GM23338 (cell line): ENCODE data around the gene METTL6. TPM values are rescaled to one million over a fixed set of nuclear protein-coding genes. Genes with fewer than 3 reads are reported as not detected.
"Not testable (repeated sequence)": the region's sequence is repeated elsewhere in the genome, so short reads cannot be mapped to it uniquely, and the experiment has no call there.

Experiments used
- ATAC-seq: fragments of 200-7000 bp; cut with Tn5 transposase; 3 replicates; pipeline ENCODE4 v1.9.1; 2020
- DNase-seq: peaks from one replicate; pipeline ENCODE4 v3.0.0-alpha.2; 2015; ENCODE audit warnings: low spot score
- H2AFZ ChIP-seq: fragments of 200-600 bp; sonication (generic); 2 replicates; pipeline ENCODE4 v1.8.0; 2016; ENCODE audit warnings: antibody characterized with exemption, mild to moderate bottlenecking, moderate library complexity
- H3F3A ChIP-seq: fragments of 200-600 bp; sonication (generic); replicated peaks from 2 replicates; pipeline ENCODE4 v1.8.0; 2017; ENCODE audit warnings: antibody characterized with exemption, mixed run types, low read depth
- H3K27ac ChIP-seq: fragments of 200-600 bp; sonication (generic); 2 replicates; pipeline ENCODE4 v1.6.1; 2016; ENCODE audit warnings: low read depth
- H3K27me3 ChIP-seq: fragments of 200-600 bp; sonication (generic); 2 replicates; pipeline ENCODE4 v1.8.0; 2016; ENCODE audit warnings: mild to moderate bottlenecking, mixed run types, moderate library complexity; ENCODE audit not compliant: insufficient read depth
- H3K36me3 ChIP-seq: fragments of 200-600 bp; sonication (generic); 2 replicates; pipeline ENCODE4 v1.8.0; 2016; ENCODE audit warnings: mild to moderate bottlenecking; ENCODE audit not compliant: insufficient read depth
- H3K4me1 ChIP-seq: fragments of 200-600 bp; sonication (generic); 2 replicates; pipeline ENCODE4 v1.8.0; 2016; ENCODE audit warnings: mild to moderate bottlenecking, moderate library complexity; ENCODE audit not compliant: insufficient read depth
- H3K4me2 ChIP-seq: fragments of 200-600 bp; sonication (generic); 2 replicates; pipeline ENCODE4 v1.7.1; 2017; ENCODE audit warnings: mixed run types
- H3K4me3 ChIP-seq: fragments of 200-600 bp; sonication (generic); 2 replicates; pipeline ENCODE4 v1.6.1; 2016; ENCODE audit warnings: mixed run types
- H3K79me2 ChIP-seq: fragments of 200-600 bp; sonication (generic); replicated peaks from 2 replicates; pipeline ENCODE4 v1.8.0; 2017; ENCODE audit warnings: mild to moderate bottlenecking; ENCODE audit not compliant: insufficient read depth
- H3K9me2 ChIP-seq: fragments of 200-600 bp; sonication (generic); 2 replicates; pipeline ENCODE4 v1.8.0; 2017; ENCODE audit not compliant: insufficient read depth
- H4K20me1 ChIP-seq: fragments of 200-600 bp; sonication (generic); replicated peaks from 2 replicates; pipeline ENCODE4 v1.8.0; 2017; ENCODE audit warnings: mild to moderate bottlenecking; ENCODE audit not compliant: insufficient read depth
- H3K27ac Mint-ChIP-seq: 2 replicates; pipeline ENCODE4 v1.8.0; 2020; ENCODE audit warnings: inconsistent platforms, mild to moderate bottlenecking, moderate library complexity, mixed read lengths
- H3K27me3 Mint-ChIP-seq: 3 replicates; pipeline ENCODE4 v1.8.0; 2022; ENCODE audit warnings: low read depth, mild to moderate bottlenecking, moderate library complexity, mixed read lengths, inconsistent platforms; ENCODE audit not compliant: insufficient read depth, poor library complexity
- H3K36me3 Mint-ChIP-seq: 3 replicates; pipeline ENCODE4 v1.8.0; 2021; ENCODE audit warnings: low read depth, mild to moderate bottlenecking, inconsistent platforms, moderate library complexity, mixed read lengths
- H3K4me1 Mint-ChIP-seq: 3 replicates; pipeline ENCODE4 v1.8.0; 2020; ENCODE audit warnings: mild to moderate bottlenecking, inconsistent platforms, mixed read lengths
- H3K4me3 Mint-ChIP-seq: 3 replicates; pipeline ENCODE4 v1.8.0; 2021; ENCODE audit warnings: moderate library complexity, mild to moderate bottlenecking, inconsistent platforms, mixed read lengths
- H3K9me3 Mint-ChIP-seq: 3 replicates; pipeline ENCODE4 v1.8.0; 2020; ENCODE audit warnings: moderate library complexity, mild to moderate bottlenecking, inconsistent platforms, mixed read lengths
- CREB1 ChIP-seq: fragments of 250-450 bp; sonication (Bioruptor Pico); IDR thresholded peaks from 2 replicates; pipeline ENCODE4 v1.5.0; 2020; ENCODE audit warnings: low read depth, mild to moderate bottlenecking, moderate library complexity
- CTCF ChIP-seq, 2 experiments: fragments of 200-600 bp in 1 of 2; sonication (generic) in 1 of 2; conservative IDR thresholded peaks; 2 replicates each; pipeline versions ENCODE4 v1.5.1 to v1.6.1; 2016 to 2017; ENCODE audit warnings: antibody characterized with exemption in 2 of 2, low read depth in 2 of 2, mild to moderate bottlenecking in 2 of 2, moderate library complexity in 1 of 2
- ETS1 ChIP-seq: IDR thresholded peaks from 2 replicates; pipeline ENCODE4 v1.6.1; 2016; ENCODE audit warnings: antibody characterized with exemption
- EZH2 ChIP-seq: fragments of 200-600 bp; sonication (generic); IDR thresholded peaks from one replicate; pipeline ENCODE4 v1.8.0; 2017; ENCODE audit warnings: antibody characterized with exemption, mild to moderate bottlenecking, low read depth; ENCODE audit not compliant: unreplicated experiment
- EZH2phosphoT487 ChIP-seq: fragments of 200-600 bp; sonication (generic); IDR thresholded peaks from one replicate; pipeline ENCODE4 v1.8.1; 2018; ENCODE audit warnings: antibody characterized with exemption; ENCODE audit not compliant: unreplicated experiment
- JUNB ChIP-seq: IDR thresholded peaks from one replicate; pipeline ENCODE4 v1.6.1; 2016; ENCODE audit warnings: antibody characterized with exemption; ENCODE audit not compliant: unreplicated experiment
- POLR2AphosphoS5 ChIP-seq: IDR thresholded peaks from 2 replicates; pipeline ENCODE4 v1.6.1; 2016; ENCODE audit warnings: antibody characterized with exemption, low read depth
- REST ChIP-seq: IDR thresholded peaks from one replicate; pipeline ENCODE4 v1.6.1; 2018; ENCODE audit warnings: antibody characterized with exemption; ENCODE audit not compliant: unreplicated experiment
- STAT1 ChIP-seq: IDR thresholded peaks from one replicate; pipeline ENCODE4 v1.6.1; 2016; ENCODE audit warnings: antibody characterized with exemption; ENCODE audit not compliant: unreplicated experiment
- ZNF114 ChIP-seq: fragments of 250-450 bp; sonication (Bioruptor Pico); IDR thresholded peaks from 2 replicates; pipeline ENCODE4 v1.5.0; 2020; ENCODE audit warnings: mild to moderate bottlenecking, moderate library complexity
- ZNF331 ChIP-seq: fragments of 250-450 bp; sonication (Bioruptor Pico); IDR thresholded peaks from 2 replicates; pipeline ENCODE4 v1.5.0; 2020; ENCODE audit warnings: low read depth, mild to moderate bottlenecking, moderate library complexity
- polyA plus RNA-seq: library from polyadenylated mRNA; unstranded; fragments of >200 nt; fragmentation: Nextera tagmentation; extraction: Ambion mirVana; gene quantifications from 2 replicates; pipeline ENCODE4 v1.2.1, GENCODE V29; 2016
- total RNA-seq: library from RNA; depleted of rRNA; stranded (reverse); fragments of >200 nt; shearing (Covaris generic); gene quantifications from 2 replicates; pipeline ENCODE4 v1.2.3, GENCODE V29; 2014

METTL6 gene
- total and polyA plus RNA-seq, 2 experiments from 2014 or later = 15.1 to 17.8 TPM

GRCh38 chr3:15385901-15386653, 41.3 kb downstream of the METTL6 start (continued):
- TF ChIP-seq REST (no peak), ZNF114 (CRISPR knock-in tag) (no peak)

- not testable (repeated sequence) for H3K4me1 Mint-ChIP-seq, H3K4me3 Mint-ChIP-seq, H3K4me1 ChIP-seq, H3K27me3 ChIP-seq, H3K9me2 ChIP-seq, ATAC-seq, H4K20me1 ChIP-seq, DNase-seq, H3K27me3 Mint-ChIP-seq, H3K27ac ChIP-seq, H3K36me3 ChIP-seq, H3K79me2 ChIP-seq, H3K4me2 ChIP-seq, H3K27ac Mint-ChIP-seq, H3F3A ChIP-seq, H3K36me3 Mint-ChIP-seq, H2AFZ ChIP-seq, H3K4me3 ChIP-seq
- H3K9me3 Mint-ChIP-seq = peaks cover 25% of the 10 kb centered on the region
Measured at GRCh38 chr3:15385238-15385695, 42.1 kb downstream of the METTL6 start.

- Histone ChIP-seq H4K20me1 (no peaks in the 10 kb centered on the region), H3K9me2 (no peaks in the 10 kb centered on the region), H3K79me2 (no peaks in the 10 kb centered on the region), H2AFZ (no peak overlapping the region), H3K36me3 (no peaks in the 10 kb centered on the region), H3K27ac (no peak overlapping the region), H3F3A (no peaks in the 10 kb centered on the region), H3K4me3 (no peak overlapping the region), H3K4me2 (no peak overlapping the region), H3K4me1 (no peaks in the 10 kb centered on the region), H3K27me3 (no peaks in the 10 kb centered on the region)
- Mint-ChIP-seq H3K9me3 (peaks cover 25% of the 10 kb centered on the region), H3K36me3 (0 out of 3 replicates have a peak, but pooled peaks cover 3% of the 10 kb centered on the region), H3K27ac (no peak overlapping the region), H3K27me3 (no peaks in the 10 kb centered on the region), H3K4me1 (no peaks in the 10 kb centered on the region), H3K4me3 (no peak overlapping the region)
- DNase-seq (no peak), ATAC-seq (no peak)
- TF ChIP-seq JUNB = no peak
- no peak for TF ChIP-seq ETS1
- no peak for TF ChIP-seq ZNF331
- no peak for TF ChIP-seq EZH2phosphoT487
- no peak for TF ChIP-seq STAT1
- TF ChIP-seq ZNF114 (CRISPR knock-in tag) = no peak
- no peak for TF ChIP-seq POLR2AphosphoS5
- TF ChIP-seq CTCF (conservative IDR thresholded peaks at IDR 0.05; ENCODE audit: low read depth in 2 of 2) = no peak
- no peak for TF ChIP-seq EZH2
- TF ChIP-seq REST = no peak
- TF ChIP-seq CREB1 (CRISPR knock-in tag) = no peak
Measured at GRCh38 chr3:15384510-15385237, 42.7 kb downstream of the METTL6 start.
